ENCODE measurements around the gene CLUH.
"Not testable (repeated sequence)": the region's sequence is repeated elsewhere in the genome, so short reads cannot be mapped to it uniquely, and the experiment has no call there.

DNA sequence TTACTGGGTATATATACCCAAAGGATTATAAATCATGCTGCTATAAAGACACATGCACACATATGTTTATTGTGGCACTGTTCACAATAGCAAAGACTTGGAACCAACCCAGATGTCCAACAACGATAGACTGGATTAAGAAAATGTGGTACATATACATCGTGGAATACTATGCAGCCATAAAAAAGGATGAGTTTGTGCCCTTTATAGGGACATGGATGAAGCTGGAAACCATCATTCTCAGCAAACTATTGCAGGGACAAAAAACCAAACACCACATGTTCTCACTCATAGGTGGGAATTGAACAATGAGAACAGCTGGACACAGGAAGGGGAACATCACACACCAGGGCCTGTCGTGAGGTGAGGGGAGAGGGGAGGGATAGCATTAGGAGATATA is 58.7 kb downstream of the CLUH start:
- TF ChIP-seq, protein P1, sequence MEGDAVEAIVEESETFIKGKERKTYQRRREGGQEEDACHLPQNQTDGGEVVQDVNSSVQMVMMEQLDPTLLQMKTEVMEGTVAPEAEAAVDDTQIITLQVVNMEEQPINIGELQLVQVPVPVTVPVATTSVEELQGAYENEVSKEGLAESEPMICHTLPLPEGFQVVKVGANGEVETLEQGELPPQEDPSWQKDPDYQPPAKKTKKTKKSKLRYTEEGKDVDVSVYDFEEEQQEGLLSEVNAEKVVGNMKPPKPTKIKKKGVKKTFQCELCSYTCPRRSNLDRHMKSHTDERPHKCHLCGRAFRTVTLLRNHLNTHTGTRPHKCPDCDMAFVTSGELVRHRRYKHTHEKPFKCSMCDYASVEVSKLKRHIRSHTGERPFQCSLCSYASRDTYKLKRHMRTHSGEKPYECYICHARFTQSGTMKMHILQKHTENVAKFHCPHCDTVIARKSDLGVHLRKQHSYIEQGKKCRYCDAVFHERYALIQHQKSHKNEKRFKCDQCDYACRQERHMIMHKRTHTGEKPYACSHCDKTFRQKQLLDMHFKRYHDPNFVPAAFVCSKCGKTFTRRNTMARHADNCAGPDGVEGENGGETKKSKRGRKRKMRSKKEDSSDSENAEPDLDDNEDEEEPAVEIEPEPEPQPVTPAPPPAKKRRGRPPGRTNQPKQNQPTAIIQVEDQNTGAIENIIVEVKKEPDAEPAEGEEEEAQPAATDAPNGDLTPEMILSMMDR (IDR thresholded peaks at IDR 0.05) = not testable (repeated sequence)
- TF ChIP-seq POLR2A, EP300 (IDR thresholded peaks at IDR 0.05): not testable (repeated sequence)

Data from ovary (tissue), 3 donors.